HEK293T (cell line): Measurements from ENCODE around the gene MAST4.

ENCODE experiments used
- CTCF ChIA-PET: fragments of 350-600 bp; formaldehyde crosslinking; extraction: SDS; loops from one replicate; lab custom pipeline; 2021; ENCODE audit warnings: antibody characterized with exemption, inconsistent platforms; lab: Yijun Ruan, JAX
- POLR2A ChIA-PET: fragments of 350-600 bp; formaldehyde crosslinking; extraction: SDS; loops from one replicate; lab custom pipeline; 2020; ENCODE audit warnings: antibody characterized with exemption, inconsistent platforms; lab: Yijun Ruan, JAX
- DNase-seq: peaks from one replicate; pipeline ENCODE4 v3.0.0; 2012; ENCODE audit warnings: mixed read lengths; ENCODE audit errors: extremely low spot score
- ARNT ChIP-seq: fragments of 450-650 bp; IDR thresholded peaks from 2 replicates; pipeline ENCODE4 v1.6.1; 2017; ENCODE audit warnings: mild to moderate bottlenecking
- BHLHE40 ChIP-seq: fragments of 450-650 bp; IDR thresholded peaks from 2 replicates; pipeline ENCODE4 v1.6.1; 2016; ENCODE audit warnings: mild to moderate bottlenecking, moderate library complexity, borderline replicate concordance
- CTBP1 ChIP-seq: fragments of 450-650 bp; IDR thresholded peaks from 2 replicates; pipeline ENCODE4 v1.6.1; 2016; ENCODE audit warnings: borderline replicate concordance
- ELF4 ChIP-seq: fragments of 450-650 bp; IDR thresholded peaks from 2 replicates; pipeline ENCODE4 v1.6.1; 2017; ENCODE audit warnings: antibody characterized with exemption
- FOXA1 ChIP-seq: fragments of 450-650 bp; IDR thresholded peaks from 2 replicates; pipeline ENCODE4 v1.6.1; 2016; ENCODE audit warnings: mild to moderate bottlenecking
- FOXK2 ChIP-seq: fragments of 450-650 bp; IDR thresholded peaks from 2 replicates; pipeline ENCODE4 v1.6.1; 2016; ENCODE audit warnings: mild to moderate bottlenecking
- FOXM1 ChIP-seq: fragments of 450-650 bp; IDR thresholded peaks from 2 replicates; pipeline ENCODE4 v1.6.1; 2017; ENCODE audit warnings: mild to moderate bottlenecking, borderline replicate concordance
- HDGF ChIP-seq: fragments of 450-650 bp; IDR thresholded peaks from 2 replicates; pipeline ENCODE4 v1.6.1; 2017; ENCODE audit warnings: antibody characterized with exemption, borderline replicate concordance
- L3MBTL2 ChIP-seq: fragments of 450-650 bp; conservative IDR thresholded peaks from 2 replicates; pipeline ENCODE4 v1.6.1; 2016; ENCODE audit warnings: mild to moderate bottlenecking
- LEF1 ChIP-seq: fragments of 450-650 bp; IDR thresholded peaks from 2 replicates; pipeline ENCODE4 v1.6.1; 2017; ENCODE audit warnings: mild to moderate bottlenecking, borderline replicate concordance
- NFRKB ChIP-seq: fragments of 450-650 bp; IDR thresholded peaks from 2 replicates; pipeline ENCODE4 v1.6.1; 2016; ENCODE audit warnings: mild to moderate bottlenecking, moderate library complexity
- PKNOX1 ChIP-seq: fragments of 450-650 bp; IDR thresholded peaks from 2 replicates; pipeline ENCODE4 v1.6.1; 2016
- SP1 ChIP-seq: fragments of 450-650 bp; IDR thresholded peaks from 2 replicates; pipeline ENCODE4 v1.6.1; 2017
- SUZ12 ChIP-seq: fragments of 450-650 bp; IDR thresholded peaks from 2 replicates; pipeline ENCODE4 v1.6.1; 2016; ENCODE audit warnings: mild to moderate bottlenecking
- TARDBP ChIP-seq: fragments of 450-650 bp; IDR thresholded peaks from 2 replicates; pipeline ENCODE4 v1.6.1; 2016
- ZNF384 ChIP-seq: fragments of 450-650 bp; IDR thresholded peaks from 2 replicates; pipeline ENCODE4 v1.6.1; 2016

The MAST4 gene

GRCh38 chr5:67009028-67009427, 412.8 kb downstream of the MAST4 start:
- ChIA-PET POLR2A (no interaction called here), CTCF (no interaction called here)
- DNase-seq, result no peak
- TF ChIP-seq ARNT (no peak), CTBP1 (no peak), HDGF (no peak), SP1 (no peak), FOXA1 (no peak), TARDBP (no peak), L3MBTL2 (no peak), FOXK2 (no peak), ZNF384 (no peak), NFRKB (no peak)

GRCh38 chr5:67010684-67011409, 414.7 kb downstream of the MAST4 start:
- no peak for DNase-seq
- TF ChIP-seq ARNT, result no peak
- no peak for TF ChIP-seq ZNF384
- no peak for TF ChIP-seq NFRKB
- no peak for TF ChIP-seq LEF1
- no peak for TF ChIP-seq SP1
- no peak for TF ChIP-seq PKNOX1
- TF ChIP-seq SUZ12, result no peak
- no peak for TF ChIP-seq FOXK2
- TF ChIP-seq TARDBP, result no peak
- no peak for TF ChIP-seq HDGF
- no peak for TF ChIP-seq FOXM1
- no peak for TF ChIP-seq L3MBTL2
- no peak for TF ChIP-seq FOXA1
- no peak for TF ChIP-seq ELF4
- TF ChIP-seq CTBP1, result no peak
- no peak for TF ChIP-seq BHLHE40
- ChIA-PET POLR2A (no interaction called here), CTCF (no interaction called here)

GRCh38 chr5:67011422-67011821, 415.2 kb downstream of the MAST4 start:
- TF ChIP-seq BHLHE40 (no peak), FOXK2 (no peak), PKNOX1 (no peak), HDGF (no peak), L3MBTL2 (no peak), SUZ12 (no peak), SP1 (no peak), CTBP1 (no peak), NFRKB (no peak)
- no peak for DNase-seq
- ChIA-PET POLR2A (no interaction called here), CTCF (no interaction called here)

GRCh38 chr5:67012171-67012570, 416.0 kb downstream of the MAST4 start:
- TF ChIP-seq HDGF (no peak), L3MBTL2 (no peak), PKNOX1 (no peak), CTBP1 (no peak), LEF1 (no peak), ELF4 (no peak), NFRKB (no peak), FOXM1 (no peak), BHLHE40 (no peak), ZNF384 (no peak), TARDBP (no peak), ARNT (no peak), FOXA1 (no peak), SUZ12 (no peak), FOXK2 (no peak), SP1 (no peak)
- ChIA-PET POLR2A (no interaction called here), CTCF (interaction anchor here (0.7 kb wide), 1 partner anchor 38 kb away, joined by 3 read pairs; no protein-coding TSS in a partner anchor)
- no peak for DNase-seq

- ChIA-PET POLR2A (no interaction called here), CTCF (no interaction called here)
- TF ChIP-seq ARNT (no peak), FOXM1 (no peak), ZNF384 (no peak), TARDBP (no peak), FOXA1 (no peak), NFRKB (no peak), FOXK2 (no peak), HDGF (no peak), PKNOX1 (no peak), CTBP1 (no peak), BHLHE40 (no peak), SP1 (no peak), ELF4 (no peak), L3MBTL2 (no peak), LEF1 (no peak), SUZ12 (no peak)
- no peak for DNase-seq
Observed at GRCh38 chr5:67013719-67014118, 417.5 kb downstream of the MAST4 start.
